ENCODE data around the gene ZBTB7B.
A peak's percentile ranks its signal among the peaks of the same experiment; 100 is the strongest.

Gene ZBTB7B

DNA sequence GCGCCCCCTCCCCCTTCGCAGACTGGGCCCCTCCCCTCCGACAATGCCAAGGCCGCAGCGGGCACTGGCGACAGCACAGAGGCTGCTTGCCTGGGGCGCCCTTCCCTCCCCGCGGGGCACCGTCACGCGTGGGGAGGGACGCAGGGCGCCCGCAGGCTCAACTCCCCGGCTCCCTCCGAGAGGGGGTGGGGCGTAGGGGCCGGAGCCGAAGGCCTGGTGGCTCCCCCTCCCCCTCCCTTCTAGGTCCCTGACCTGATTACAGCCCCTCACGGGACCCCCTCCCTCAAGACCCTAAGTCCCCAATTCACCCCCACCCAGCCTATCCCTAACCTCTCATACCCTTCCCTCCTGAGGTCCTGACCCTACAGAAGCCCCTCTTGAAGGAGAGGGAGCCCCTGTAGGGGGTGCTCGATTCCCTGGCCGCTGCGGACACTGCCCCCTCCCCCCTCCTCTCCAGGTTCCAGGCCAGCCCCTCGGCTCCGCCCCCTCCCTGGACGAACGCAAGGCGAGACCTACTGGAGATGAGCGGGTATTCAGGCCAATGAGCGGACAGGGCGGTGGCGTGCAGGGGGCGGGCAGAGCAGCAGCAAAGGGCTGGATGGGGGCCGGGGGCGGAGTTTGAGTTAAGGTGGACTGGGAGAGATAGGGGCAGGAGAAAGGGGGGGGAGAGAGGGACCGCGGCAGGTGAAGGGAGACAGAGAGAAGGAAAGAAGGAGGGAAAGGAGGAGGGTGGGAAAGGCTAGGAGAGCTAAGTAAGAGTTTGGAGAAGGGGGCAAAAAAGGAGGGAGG is 733 bp upstream of the ZBTB7B start:
- TF ChIP-seq, protein P1, sequence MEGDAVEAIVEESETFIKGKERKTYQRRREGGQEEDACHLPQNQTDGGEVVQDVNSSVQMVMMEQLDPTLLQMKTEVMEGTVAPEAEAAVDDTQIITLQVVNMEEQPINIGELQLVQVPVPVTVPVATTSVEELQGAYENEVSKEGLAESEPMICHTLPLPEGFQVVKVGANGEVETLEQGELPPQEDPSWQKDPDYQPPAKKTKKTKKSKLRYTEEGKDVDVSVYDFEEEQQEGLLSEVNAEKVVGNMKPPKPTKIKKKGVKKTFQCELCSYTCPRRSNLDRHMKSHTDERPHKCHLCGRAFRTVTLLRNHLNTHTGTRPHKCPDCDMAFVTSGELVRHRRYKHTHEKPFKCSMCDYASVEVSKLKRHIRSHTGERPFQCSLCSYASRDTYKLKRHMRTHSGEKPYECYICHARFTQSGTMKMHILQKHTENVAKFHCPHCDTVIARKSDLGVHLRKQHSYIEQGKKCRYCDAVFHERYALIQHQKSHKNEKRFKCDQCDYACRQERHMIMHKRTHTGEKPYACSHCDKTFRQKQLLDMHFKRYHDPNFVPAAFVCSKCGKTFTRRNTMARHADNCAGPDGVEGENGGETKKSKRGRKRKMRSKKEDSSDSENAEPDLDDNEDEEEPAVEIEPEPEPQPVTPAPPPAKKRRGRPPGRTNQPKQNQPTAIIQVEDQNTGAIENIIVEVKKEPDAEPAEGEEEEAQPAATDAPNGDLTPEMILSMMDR (conservative IDR thresholded peaks at IDR 0.05) = peak; percentile 88
- peak overlapping the region; percentile 100 for H3K27ac ChIP-seq

DNA sequence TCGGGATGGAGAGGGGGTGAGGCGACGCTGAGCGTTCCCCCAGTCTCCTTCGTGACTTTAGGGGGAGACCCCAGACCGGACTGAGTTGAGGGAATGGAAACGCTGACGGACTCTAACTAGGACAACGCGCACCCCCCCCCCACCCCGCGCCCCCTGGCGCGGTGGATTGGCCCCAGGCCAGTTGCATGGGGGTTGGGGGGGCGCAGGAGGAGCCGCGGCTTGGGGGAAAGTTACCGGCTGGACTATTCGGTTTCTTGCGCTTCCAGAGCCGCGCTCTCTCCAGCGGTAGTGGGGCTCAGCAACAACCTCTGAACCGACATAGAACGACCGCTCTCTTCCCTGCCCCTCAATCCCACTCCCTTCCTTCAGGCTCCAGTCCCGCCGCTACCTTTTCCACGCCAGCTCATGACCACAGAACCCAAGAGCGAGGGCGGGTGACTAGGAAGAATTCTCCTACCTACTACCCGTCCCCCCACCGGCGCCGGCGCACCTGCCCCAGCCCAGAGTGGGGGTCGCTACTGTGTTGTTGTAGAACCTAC is 694 bp downstream of the ZBTB7B start:
- H3K27ac ChIP-seq = peak overlapping the region; percentile 100

DNA sequence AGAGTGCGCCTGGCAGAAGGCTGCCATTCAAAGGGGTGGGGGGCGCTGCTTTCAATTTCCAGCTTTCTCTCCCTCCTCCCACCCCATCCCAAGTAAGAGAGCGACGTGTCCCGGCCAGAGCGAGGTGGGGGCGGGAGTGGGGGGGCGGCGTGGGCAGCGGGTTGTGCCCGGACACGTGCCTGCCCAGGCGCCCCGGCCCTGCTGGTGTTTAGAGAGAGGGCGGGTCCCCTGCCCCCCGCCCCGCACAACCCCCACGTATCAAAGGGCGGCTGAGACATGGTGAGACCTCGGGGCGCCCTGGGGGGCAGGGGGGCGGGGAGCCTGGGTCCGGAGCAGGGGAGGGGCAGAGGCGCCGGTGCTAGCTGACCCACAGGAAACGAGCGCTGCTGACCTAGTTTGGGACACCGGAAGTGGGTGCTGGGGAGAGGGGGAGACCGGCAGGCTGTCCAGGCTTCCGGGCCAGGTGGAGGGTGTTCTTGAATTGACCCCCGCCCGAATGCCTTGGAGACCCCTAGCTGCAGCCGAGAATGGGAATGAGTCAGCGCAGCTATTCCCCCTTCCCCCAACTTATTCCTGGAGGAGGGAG is 1.3 kb downstream of the ZBTB7B start:
- H3K27ac ChIP-seq = peak overlapping the region; percentile 100
- TF ChIP-seq, protein P1 (conservative IDR thresholded peaks at IDR 0.05) = no peak; the same call in 1 of the 2 replicates

More for the DNA sequence above, 694 bp downstream of the ZBTB7B start:
- TF ChIP-seq, protein P1 (conservative IDR thresholded peaks at IDR 0.05) = no peak

DNA sequence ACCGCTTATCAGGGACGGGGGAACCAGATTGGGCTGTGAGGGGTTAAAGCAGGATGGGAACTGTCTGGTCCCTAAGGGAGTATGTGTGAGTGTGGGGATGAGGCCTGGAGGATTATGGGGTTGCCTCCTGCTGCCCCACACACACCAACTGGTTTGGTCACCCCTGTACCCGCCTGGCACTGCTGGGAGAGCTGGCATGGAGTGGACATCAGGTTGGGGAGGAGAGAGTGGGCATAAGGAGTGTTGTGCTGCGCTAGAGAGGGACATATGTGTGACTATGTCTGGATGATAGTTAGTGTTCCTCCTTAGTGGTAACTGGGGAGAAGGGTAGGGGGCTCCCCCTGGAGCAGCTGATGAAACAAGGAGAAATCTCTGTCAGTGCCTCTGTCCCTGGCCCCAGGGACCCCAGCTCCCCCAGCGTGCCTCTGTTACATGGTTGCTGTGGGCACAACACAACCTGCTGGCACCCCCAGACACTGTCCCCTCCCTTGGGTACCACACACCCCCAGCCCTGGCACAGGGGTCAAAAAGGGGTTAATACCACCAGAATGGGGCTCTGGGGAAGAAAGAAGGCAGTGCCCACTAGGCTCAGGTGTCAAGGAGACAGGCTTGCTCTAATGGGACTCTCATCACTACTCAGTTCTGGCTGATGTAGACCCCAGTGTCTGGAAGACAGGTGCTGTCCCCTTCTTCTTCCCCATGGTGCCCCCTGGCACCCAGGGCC is 1.9 kb downstream of the ZBTB7B start:
- H3K27ac ChIP-seq = peak overlapping the region; percentile 100
- TF ChIP-seq, protein P1 (conservative IDR thresholded peaks at IDR 0.05) = no peak

DNA sequence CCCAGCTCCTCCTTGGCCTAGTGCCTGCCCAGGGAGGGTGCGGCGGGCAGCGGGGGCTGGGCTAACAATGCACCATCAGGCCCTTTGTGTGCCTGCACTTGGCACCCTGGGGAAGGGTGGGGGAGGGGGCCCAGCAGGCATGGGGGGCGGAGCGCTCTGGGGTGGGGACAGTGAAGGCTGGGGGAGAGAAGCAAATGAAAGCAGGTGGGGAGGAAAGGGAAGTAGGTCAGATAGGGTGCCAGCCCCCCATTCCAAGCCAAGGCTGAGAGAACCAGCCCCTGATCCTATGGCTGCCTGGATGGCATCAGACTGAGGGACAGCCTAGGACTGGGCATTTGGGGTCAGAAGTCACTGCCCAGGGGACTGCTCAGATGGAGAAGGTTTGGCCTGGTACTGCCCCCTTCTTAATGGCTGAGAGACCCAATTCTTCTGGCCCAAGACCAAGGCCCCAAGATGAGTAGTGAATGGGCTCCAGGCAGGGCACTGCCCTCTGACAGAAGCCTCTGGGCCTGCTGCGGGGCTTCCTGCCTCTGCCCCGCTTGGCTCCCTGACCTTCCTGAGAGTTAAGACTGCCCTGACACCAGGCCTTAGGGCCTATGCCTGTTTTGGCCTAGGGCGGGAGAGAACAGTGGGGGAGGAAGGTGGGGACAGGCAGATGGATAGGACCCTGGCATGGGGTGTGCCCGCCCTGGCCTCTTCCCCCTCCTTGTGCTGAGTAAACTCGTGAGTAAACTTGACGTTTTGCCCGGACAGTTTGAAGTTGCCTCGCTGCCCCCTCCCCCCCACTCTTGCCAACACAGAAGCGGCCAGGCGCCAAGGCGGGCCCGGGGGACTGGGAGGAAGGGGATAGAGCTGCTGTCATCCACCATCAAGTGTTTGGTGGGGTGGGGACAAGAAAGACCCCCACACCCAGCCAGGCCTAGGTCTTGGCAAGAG is 2.7 kb downstream of the ZBTB7B start:
- peak overlapping the region; percentile 100 for H3K27ac ChIP-seq
- TF ChIP-seq, protein P1 (conservative IDR thresholded peaks at IDR 0.05) = no peak

DNA sequence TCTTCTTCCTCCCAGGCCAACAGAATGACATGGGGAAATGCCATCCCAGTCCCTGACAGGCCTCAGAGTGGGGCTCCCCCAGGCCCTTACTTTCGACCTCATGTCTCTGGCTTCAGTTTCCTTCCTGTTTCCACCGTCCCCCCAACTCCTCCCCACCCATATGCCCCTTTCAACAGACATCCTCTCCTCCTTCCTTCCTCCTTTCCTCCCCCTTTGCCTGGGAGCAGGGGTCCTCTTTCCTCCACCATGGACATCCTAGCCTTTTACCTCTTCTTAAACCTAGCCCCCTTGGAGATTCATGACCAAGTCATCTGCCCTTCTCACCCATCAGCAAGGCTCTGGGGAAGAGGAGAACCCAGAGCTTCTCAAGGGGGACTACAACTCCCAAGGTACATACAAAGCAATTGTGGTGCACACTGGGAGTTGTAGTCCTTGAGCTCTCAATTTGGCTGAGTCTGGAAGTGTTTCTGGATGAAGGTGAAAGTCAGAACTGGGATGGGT is 4.0 kb downstream of the ZBTB7B start:
- peak overlapping the region; percentile 100 for H3K27ac ChIP-seq
- TF ChIP-seq, protein P1 (conservative IDR thresholded peaks at IDR 0.05) = no peak
